Stimulated activated memory B cell treated with anti-CD40 and anti-IgM and Interleukin-4, amounts not matched to agents 10 μg/mL and 1 μg/mL and 100 μg/mL, for 72 hours (primary cell): Measurements from ENCODE around the gene OGA.

Experiments
- ATAC-seq: fragments of 150-1000 bp; cut with Tn5 transposase; 2 replicates; pipeline ENCODE4 v1.10.0; 2021
- H3K27ac Mint-ChIP-seq: one replicate; pipeline ENCODE4 v1.8.0; 2022; ENCODE audit warnings: mild to moderate bottlenecking, mixed read lengths
- H3K27me3 Mint-ChIP-seq: one replicate; pipeline ENCODE4 v1.8.0; 2022; ENCODE audit warnings: mixed read lengths
- H3K36me3 Mint-ChIP-seq: one replicate; pipeline ENCODE4 v1.8.0; 2022; ENCODE audit warnings: mixed read lengths
- H3K4me1 Mint-ChIP-seq: one replicate; pipeline ENCODE4 v1.8.0; 2022; ENCODE audit warnings: mixed read lengths
- H3K4me3 Mint-ChIP-seq: one replicate; pipeline ENCODE4 v1.8.0; 2022; ENCODE audit warnings: mild to moderate bottlenecking, moderate library complexity, mixed read lengths
- H3K9me3 Mint-ChIP-seq: one replicate; pipeline ENCODE4 v1.8.0; 2022; ENCODE audit warnings: mixed read lengths

OGA gene

DNA sequence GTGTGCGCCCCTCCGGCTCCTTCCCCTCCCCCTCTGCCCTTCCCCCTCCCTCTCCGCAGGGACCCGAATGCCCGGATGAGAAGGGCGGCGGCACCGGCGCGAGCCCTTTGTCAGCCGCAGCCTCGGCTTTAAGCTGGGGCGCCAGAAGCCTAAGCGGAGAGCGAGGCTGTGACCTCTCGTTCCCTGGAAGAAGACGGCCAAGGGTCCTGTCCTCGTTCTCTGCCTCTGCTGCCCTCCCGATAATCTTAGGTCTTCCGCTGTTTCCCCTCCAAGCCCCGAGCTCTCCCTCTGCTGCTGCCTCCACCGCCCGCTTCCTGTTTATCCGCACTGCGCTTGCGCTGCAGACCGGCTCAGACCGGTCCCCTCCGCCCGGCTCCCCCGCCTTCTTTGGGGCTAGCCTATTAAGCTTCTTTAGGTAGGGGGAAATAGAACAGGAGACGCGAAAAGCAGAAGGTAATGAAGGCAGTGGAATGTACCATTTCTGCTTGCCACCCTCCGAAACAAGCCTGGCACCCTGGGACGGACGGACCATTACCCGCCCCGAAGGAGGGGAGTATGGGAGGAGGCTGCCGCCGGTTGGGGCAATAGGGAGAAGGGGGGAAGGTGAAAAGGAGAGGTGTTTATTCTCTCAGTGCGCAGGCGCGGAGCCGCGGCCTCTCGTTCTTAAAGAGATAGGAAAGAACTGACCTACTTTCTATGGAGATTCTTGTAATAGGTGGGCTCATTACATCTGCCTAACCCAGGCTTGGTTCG lies at the start of gene OGA:
Gene OGA, minus strand, starts transcription at position 326 of the 753 bp plus-strand sequence. CDS start 422 bp downstream, outside the sequence.
- Mint-ChIP-seq H3K27me3 (no peaks in the 10 kb centered on the region), H3K4me1 (peaks cover 37% of the 10 kb centered on the region), H3K9me3 (no peaks in the 10 kb centered on the region), H3K4me3 (peak within 1 kb of the TSS; percentile 87), H3K36me3 (peaks cover 13% of the 10 kb centered on the region), H3K27ac (peak within 1 kb of the TSS; percentile 91)
- peak; percentile 97 for ATAC-seq

DNA sequence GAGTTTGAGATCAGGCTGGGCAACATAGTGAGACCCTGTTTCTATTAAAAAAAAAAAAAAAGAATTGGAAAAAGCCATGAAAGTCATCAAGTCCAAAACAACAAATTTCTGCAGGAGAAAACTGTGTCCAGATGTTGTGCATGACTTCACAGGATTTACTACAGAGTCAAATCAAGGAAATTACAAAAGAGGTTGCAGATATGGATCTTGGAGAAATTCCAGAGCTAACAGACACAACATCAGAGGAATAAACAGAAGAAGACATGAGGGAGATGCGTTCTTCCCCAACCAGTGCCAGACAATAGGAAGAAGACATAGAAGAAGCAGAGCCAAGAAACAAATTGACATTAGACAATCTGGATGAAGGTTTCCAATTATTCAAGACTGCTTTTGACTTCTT lies 49.7 kb upstream of the OGA start:
- H3K27me3 Mint-ChIP-seq: no peaks in the 10 kb centered on the region
- H3K4me3 Mint-ChIP-seq: no peak overlapping the region
- no peak for ATAC-seq
- H3K9me3 Mint-ChIP-seq: peaks cover 10% of the 10 kb centered on the region
- H3K4me1 Mint-ChIP-seq: no peaks in the 10 kb centered on the region
- no peak overlapping the region for H3K27ac Mint-ChIP-seq
- H3K36me3 Mint-ChIP-seq: peaks cover 34% of the 10 kb centered on the region

DNA sequence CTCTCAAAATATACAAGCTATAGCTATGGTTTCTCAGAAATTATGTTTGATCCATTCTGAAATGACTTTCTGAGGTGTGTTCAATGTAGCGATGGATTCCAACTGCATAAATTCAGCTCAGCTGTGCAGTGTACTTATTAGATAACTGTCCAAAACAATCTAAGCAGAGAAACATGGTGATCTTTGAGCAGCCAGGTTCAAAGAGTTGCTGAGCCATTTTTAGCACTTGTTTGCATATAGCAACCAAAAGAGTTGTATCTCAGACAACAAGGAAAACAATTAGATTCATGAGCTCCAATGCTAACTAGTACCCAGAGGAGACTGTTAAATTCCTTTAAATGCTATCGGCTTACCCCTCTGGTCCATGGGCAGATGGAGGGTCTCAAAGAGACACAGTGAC lies 41.3 kb upstream of the OGA start:
- no peak overlapping the region for H3K4me3 Mint-ChIP-seq
- no peaks in the 10 kb centered on the region for H3K27me3 Mint-ChIP-seq
- peak overlapping the region; percentile 53 for H3K27ac Mint-ChIP-seq
- peaks cover 41% of the 10 kb centered on the region for H3K36me3 Mint-ChIP-seq
- ATAC-seq: no peak
- H3K9me3 Mint-ChIP-seq: peaks cover 13% of the 10 kb centered on the region
- H3K4me1 Mint-ChIP-seq: peaks cover 26% of the 10 kb centered on the region

DNA sequence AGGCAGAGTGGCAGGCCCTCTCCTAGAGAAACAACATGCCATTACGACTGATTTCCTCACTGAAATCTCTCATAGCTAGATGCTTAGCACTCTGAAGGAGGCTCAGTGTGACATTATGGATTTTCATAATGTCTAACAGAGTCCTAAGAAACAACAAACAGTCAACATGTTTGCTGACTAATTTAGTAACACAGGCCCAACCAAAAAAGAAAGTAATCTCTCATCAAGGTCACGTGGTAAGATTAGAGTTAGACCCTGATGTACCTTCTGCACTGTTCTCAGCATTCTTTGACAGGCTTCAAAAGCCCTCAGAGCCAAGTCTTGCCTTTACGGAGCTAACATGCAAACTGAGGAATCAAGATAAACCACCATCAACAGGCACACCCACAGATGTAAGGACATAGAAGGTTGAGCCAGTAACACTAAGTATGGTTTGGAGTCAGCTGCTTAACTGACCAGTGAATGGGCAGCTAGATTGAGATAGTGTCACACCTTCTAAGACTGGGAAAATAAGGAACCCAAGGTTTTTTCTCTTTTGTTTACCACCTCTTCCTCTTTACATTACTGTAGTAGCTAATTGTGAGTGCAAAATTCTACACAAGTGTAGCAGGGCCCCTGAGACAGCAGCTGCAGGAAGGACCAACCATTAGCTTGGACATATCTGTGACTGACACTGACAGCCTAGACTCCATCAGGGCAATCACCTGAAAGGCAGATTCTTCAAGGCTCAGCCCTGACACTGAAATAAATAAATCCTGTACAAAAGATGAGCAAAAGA lies 40.7 kb upstream of the OGA start:
- Mint-ChIP-seq H3K9me3 (peaks cover 12% of the 10 kb centered on the region), H3K4me1 (peaks cover 26% of the 10 kb centered on the region), H3K27me3 (no peaks in the 10 kb centered on the region), H3K27ac (peak overlapping the region; percentile 53), H3K36me3 (peaks cover 35% of the 10 kb centered on the region), H3K4me3 (no peak overlapping the region)
- peak; percentile 50 for ATAC-seq

DNA sequence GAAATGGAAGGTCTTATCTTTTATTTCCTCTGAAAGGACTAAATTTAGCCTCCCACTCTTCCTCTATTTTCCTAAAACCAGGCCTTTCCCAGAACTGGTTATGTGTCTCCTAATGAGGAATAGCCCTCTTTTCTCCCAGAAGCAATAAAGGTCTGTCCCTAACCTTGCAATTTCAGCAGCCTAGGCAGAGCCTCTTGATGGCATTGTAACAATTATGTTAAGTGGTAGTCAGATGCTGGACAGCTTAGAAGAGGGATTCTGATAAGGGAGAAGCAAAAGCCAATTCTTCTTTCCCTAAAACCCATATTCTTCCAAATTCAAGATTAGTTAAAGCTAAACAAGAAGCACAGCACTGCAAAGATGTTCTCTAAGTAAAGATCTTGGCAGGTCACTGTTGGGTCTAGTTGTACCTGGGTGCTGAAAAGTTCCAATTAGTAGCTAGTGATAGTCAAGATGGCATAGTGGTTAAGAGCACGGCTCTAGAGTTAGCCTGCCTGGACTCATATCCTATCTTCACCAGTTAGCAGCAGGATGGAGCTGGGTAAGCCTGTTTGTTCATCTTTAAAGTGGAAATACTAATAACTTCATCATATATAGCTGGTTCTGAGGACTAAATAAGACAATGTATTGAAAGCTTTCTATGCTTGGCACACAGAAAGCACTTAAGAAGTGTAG lies 39.7 kb upstream of the OGA start:
- Mint-ChIP-seq H3K4me3 (no peak overlapping the region), H3K36me3 (peaks cover 28% of the 10 kb centered on the region), H3K9me3 (peaks cover 11% of the 10 kb centered on the region), H3K27ac (peak overlapping the region; percentile 53), H3K4me1 (peaks cover 26% of the 10 kb centered on the region), H3K27me3 (no peaks in the 10 kb centered on the region)
- no peak for ATAC-seq

DNA sequence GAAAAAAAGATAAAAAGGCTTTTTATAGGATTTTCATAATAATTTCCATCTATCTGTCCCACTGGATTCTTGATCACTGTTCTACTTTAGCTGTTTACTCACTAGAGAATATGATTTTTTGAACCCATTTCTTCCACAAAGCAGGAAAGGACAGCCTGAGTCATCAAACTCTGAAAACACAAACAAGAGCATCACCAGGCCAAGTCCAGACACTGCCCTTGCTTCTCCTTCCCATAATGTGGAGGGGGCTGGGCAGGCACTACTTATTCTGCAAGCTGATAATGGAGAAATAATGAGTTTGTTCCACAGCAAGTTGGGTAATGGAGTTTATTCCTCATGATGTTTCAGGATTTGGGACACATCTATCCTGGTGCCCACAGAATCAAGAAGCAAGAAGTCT lies 38.4 kb upstream of the OGA start:
- Mint-ChIP-seq H3K27me3 (no peaks in the 10 kb centered on the region), H3K4me1 (peaks cover 26% of the 10 kb centered on the region), H3K36me3 (peaks cover 20% of the 10 kb centered on the region), H3K4me3 (no peak overlapping the region), H3K27ac (no peak overlapping the region), H3K9me3 (peaks cover 11% of the 10 kb centered on the region)
- no peak for ATAC-seq

DNA sequence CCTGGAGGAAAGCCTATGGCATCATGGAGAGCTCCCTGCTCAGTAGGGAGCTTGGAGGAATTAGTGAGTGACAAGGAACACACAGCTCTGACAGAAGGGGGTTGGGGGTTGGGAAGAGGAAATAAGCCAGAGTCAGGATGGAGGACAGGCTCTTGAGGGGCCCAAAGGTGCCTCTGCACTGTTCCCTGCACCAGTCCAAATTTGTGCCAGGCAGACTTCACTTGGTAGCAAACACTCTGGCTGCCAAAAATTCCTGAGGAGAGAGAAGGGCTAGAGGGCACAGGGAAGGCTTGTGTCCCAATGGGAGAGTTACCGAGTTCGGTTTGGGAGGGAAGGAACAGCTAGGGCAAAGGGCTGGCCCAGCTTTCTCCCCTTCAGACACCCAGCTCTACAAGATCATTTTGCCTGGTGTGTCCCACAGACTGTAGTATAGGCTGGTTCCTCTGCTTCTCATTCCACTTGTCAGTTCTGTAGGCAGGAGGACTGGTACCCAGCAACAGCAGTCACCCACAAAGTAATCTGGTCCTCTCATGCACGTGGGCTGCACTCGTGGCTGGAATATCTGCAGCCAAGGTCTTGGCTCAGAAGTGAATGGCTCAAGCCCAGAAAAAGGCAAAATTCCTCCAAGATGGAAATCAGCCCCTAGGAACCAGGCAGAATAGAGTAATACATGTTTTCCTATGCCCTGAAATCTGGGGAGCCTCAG lies 33.3 kb upstream of the OGA start:
- Mint-ChIP-seq H3K4me1 (no peaks in the 10 kb centered on the region), H3K27me3 (no peaks in the 10 kb centered on the region), H3K4me3 (no peak overlapping the region), H3K9me3 (no peaks in the 10 kb centered on the region), H3K27ac (peak overlapping the region; percentile 22), H3K36me3 (peaks cover 32% of the 10 kb centered on the region)
- ATAC-seq: no peak

DNA sequence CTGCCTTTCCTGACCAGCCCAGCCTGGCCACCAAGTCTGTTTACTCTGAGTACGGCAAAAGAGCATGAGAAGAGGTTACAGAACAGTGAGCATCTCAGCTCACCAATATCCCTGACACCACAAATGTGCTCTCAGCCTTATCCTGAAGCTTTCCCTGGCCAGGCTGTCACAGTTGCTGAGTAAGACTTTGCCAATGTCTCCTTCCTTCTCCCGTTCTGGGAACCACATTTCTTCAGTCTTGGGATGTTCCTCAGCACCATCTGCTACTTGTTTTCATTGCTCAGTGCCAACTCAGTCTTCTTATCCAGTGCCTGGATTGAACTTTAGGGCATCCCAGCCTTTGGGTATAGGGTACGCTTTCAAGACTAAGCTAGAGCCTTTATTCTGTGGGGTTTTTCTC lies 32.5 kb upstream of the OGA start:
- Mint-ChIP-seq H3K9me3 (no peaks in the 10 kb centered on the region), H3K27me3 (no peaks in the 10 kb centered on the region), H3K4me1 (no peaks in the 10 kb centered on the region), H3K36me3 (peaks cover 32% of the 10 kb centered on the region), H3K27ac (peak overlapping the region; percentile 22), H3K4me3 (no peak overlapping the region)
- no peak for ATAC-seq

DNA sequence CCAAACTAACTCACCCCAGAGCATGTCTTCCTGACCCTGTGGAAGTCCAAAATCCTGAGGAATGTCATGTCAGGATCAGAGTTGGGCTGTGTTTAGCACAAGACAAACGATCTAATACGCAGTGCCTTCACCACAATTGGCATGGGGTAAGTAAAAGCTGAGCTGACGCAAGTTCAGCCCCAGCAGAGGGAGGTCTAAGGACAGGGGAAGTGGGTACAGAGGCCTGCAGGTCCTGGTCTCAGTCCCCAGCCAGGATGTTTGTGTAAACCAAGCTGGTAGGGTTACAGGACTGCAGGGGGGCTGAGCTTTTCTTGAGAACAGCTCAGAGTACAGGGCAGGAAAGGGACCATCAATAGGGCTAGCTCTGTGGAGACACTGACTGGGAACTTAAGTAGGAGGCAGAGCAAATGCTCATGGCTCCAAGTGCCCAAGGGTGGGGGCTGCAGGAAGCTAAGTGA lies 30.7 kb upstream of the OGA start:
- Mint-ChIP-seq H3K36me3 (peaks cover 32% of the 10 kb centered on the region), H3K4me1 (peaks cover 13% of the 10 kb centered on the region), H3K27me3 (no peaks in the 10 kb centered on the region), H3K9me3 (no peaks in the 10 kb centered on the region), H3K4me3 (no peak overlapping the region), H3K27ac (no peak overlapping the region)
- ATAC-seq: no peak

DNA sequence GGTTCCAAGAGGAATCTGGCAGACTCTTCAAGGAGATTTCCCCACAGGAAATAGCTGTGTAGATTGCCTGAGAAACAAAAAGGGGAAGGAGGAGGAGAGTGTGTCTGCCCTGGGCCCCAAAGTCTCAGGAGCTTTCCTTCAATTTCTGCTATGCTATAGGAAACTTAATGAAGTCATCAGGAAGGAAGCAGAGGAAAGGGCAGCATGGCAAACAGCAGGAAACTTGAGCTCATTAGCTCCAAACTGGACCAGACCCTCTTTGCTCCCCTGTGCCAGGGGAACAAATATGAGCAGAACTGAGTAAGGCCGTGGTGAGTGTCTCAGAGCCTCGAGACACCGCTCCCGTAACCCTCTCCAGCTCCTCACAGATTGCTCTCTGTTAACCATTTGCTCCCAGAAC lies 30.2 kb upstream of the OGA start:
- H3K9me3 Mint-ChIP-seq: no peaks in the 10 kb centered on the region
- H3K4me1 Mint-ChIP-seq: peaks cover 13% of the 10 kb centered on the region
- no peaks in the 10 kb centered on the region for H3K27me3 Mint-ChIP-seq
- H3K36me3 Mint-ChIP-seq: peaks cover 32% of the 10 kb centered on the region
- H3K4me3 Mint-ChIP-seq: no peak overlapping the region
- ATAC-seq: no peak
- H3K27ac Mint-ChIP-seq: no peak overlapping the region

DNA sequence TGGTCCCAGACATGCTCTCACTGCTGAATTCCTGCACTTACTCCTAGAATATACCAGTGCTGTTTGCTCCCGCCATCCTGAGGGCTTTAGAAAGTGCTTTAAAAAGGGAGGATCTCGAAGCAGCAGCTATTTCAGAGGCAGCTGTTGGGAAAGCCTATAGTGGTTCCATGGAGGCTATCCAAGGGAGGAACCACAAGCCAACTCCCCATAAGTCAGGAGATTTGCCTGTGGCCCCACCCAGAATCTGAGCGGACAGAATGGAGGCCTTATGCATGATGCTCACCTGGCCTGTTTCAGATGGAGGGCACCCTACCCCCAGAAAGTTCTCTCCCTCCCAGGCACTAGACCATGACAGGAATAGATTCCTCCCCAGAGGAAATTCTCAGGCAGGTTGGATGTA lies 27.6 kb upstream of the OGA start:
- no peak overlapping the region for H3K4me3 Mint-ChIP-seq
- no peak overlapping the region for H3K27ac Mint-ChIP-seq
- peaks cover 38% of the 10 kb centered on the region for H3K4me1 Mint-ChIP-seq
- no peaks in the 10 kb centered on the region for H3K27me3 Mint-ChIP-seq
- ATAC-seq: no peak
- peaks cover 25% of the 10 kb centered on the region for H3K36me3 Mint-ChIP-seq
- H3K9me3 Mint-ChIP-seq: no peaks in the 10 kb centered on the region

DNA sequence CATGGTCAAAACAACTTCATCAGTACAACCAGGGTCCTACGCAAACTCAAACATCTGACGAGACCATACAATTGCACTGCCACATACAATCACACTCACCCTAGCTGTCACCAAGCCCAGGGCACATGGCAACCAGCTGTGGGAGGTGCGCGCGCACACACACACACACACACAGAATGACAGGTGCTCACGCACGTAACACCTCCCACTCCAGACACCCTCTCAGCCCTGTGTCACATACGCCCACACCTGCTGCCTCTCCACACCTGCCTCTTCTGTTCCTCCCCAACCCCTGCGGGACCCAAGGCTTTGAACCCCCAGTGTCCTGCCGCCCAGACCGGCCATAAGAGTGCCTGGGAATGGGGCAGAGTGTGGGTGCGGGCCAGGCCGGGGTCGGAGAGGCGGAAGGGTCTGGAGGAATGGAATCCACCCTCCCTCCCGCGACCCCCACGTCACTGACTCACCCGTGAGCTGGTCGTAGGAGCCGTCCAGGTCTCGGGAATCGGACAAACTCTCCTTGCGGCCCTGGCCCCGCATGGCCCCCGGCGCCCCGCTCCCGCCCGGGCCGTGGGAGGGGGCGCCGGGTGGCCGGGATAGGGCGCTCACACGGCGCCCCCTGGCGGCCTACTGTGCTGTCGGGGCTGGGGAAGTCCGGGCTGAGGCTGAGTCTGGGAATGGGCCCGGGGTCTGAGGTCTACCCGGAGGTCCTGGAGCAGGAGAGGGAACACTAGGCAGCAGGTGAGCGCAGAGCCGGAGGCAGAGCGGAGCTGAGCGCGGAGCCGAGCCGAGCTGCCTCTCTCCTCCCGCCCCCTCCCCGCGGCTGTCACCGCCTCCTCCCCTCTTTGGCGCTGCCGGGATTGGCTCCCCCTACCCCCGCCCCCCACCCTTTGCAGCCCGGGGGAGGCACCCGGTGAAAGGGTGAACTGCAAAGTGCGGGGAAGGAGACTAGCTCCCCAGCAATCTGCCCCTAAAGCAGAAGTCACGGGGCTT lies 25.1 kb upstream of the OGA start, which contains the start of gene KCNIP2:
Gene KCNIP2, minus strand, starts transcription at position 769 of the 990 bp plus-strand sequence. Its CDS starts 232 bp downstream, at position 537.
- ATAC-seq: peak; percentile 63
- peaks cover 10% of the 10 kb centered on the region for H3K36me3 Mint-ChIP-seq
- peaks cover 59% of the 10 kb centered on the region for H3K4me1 Mint-ChIP-seq
- H3K4me3 Mint-ChIP-seq: peak within 1 kb of the TSS; percentile 80
- no peaks in the 10 kb centered on the region for H3K27me3 Mint-ChIP-seq
- H3K27ac Mint-ChIP-seq: peak within 1 kb of the TSS; percentile 36
- no peaks in the 10 kb centered on the region for H3K9me3 Mint-ChIP-seq

DNA sequence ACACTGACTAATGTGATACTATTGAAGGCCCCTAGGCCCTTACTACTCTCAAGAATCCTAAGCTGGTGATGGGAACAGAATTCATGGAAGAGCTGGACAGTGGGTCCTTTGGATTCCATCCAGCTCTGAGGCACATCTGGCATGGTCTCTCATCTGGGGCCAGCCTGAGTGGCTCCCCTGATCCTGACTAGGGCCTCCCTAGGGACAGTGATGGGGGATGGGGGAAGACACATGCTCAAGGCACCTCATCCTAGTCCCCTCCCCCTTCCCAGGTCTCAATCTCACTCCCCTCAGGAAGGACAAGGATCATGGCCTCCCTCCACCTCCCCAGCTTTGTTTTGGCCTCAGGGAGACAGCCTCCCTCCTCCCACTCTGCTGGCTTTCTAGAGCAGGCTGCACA lies 23.6 kb upstream of the OGA start:
- H3K36me3 Mint-ChIP-seq: no peaks in the 10 kb centered on the region
- H3K9me3 Mint-ChIP-seq: no peaks in the 10 kb centered on the region
- H3K4me1 Mint-ChIP-seq: peaks cover 59% of the 10 kb centered on the region
- H3K27me3 Mint-ChIP-seq: no peaks in the 10 kb centered on the region
- no peak for ATAC-seq
- H3K4me3 Mint-ChIP-seq: peak overlapping the region; percentile 33
- no peak overlapping the region for H3K27ac Mint-ChIP-seq
